DMS153 treated with DMSO at 0.1 percent for 48 hours (cell line): ENCODE results near the gene NSMCE4A.
"Not testable (repeated sequence)": the region's sequence is repeated elsewhere in the genome, so short reads cannot be mapped to it uniquely, and the experiment has no call there.

Experiments
- DNase-seq: peaks from one replicate; lab custom pipeline; 2025; ENCODE audit not compliant: unreplicated experiment; lab: John Stamatoyannopoulos, UW

The NSMCE4A gene, protein sequence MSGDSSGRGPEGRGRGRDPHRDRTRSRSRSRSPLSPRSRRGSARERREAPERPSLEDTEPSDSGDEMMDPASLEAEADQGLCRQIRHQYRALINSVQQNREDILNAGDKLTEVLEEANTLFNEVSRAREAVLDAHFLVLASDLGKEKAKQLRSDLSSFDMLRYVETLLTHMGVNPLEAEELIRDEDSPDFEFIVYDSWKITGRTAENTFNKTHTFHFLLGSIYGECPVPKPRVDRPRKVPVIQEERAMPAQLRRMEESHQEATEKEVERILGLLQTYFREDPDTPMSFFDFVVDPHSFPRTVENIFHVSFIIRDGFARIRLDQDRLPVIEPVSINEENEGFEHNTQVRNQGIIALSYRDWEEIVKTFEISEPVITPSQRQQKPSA

DNA sequence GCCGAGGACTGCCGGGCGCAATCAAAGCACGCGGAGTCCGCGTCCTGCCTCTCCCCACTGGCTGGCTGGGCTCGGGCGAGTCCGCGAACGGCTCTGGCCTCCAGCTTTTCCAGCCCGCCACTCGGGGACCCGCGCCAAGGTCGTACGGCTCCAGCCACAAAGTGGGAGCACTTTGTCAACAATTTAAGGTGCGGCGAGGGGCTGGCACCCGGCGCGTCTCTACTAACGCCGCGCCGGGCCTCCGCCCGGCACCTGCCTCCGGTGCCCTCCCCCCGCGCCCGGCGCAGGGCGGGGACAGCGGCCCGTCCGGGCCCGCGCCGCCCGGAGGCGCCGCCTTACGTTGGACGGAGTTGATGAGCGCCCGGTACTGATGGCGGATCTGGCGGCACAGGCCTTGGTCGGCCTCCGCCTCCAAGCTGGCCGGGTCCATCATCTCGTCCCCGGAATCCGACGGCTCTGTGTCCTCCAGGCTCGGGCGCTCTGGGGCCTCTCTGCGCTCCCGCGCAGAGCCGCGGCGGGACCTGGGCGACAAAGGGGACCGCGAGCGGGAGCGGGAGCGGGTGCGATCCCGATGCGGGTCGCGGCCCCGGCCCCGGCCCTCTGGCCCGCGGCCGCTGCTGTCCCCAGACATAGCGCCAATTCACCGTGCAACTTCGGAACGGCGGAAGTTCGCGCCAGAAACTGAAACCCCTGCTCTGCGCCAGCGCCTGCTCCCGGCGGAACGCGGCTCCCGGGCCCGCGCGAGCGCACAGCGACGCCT, at the start of gene NSMCE4A:
Gene NSMCE4A (minus strand): TSS at position 683 of the 760 bp plus-strand sequence. CDS start 52 bp downstream, at position 631.
- peak; percentile 70 for DNase-seq

DNA sequence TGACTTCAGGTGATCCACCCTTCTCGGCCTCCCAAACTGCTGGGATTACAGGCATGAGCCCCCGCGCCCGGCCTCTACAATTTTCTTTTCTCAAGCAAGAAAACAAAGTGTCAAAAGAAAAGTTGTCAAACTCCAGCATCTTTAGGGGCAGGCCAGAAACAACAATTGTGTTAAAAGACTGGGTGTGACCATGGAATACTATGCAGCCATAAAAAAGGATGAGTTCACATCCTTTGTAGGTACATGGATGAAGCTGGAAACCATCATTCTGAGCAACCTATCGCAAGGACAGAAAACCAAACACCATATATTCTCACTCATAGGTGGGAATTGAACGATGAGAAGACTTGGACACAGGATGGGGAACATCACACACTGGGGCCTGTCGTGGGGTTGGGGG, 48.2 kb upstream of the NSMCE4A start:
- DNase-seq: not testable (repeated sequence)

DNA sequence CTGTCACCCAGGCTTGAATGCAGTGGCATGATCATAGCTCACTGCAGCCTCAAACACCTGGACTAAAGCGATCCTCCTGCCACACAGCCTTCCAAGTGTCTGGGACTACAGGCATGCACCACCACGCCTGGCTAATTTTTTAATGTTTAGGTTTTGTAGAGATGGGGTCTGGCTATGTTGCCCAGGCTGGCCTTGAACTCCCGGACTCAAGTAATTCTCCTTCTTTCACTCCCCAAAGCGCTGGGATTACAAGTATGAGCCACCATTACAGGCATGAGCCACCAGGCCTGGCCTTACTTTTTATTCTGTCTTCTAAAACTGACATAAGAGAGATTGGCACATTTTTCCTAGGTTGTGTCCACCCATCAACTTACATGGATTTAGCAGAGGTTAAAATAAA, 47.3 kb upstream of the NSMCE4A start:
- DNase-seq: no peak

- no peak for DNase-seq
These were observed 46.8 kb upstream of the NSMCE4A start for GRCh38 chr10:122021828-122022227.

- no peak for DNase-seq
These were observed 46.4 kb upstream of the NSMCE4A start for GRCh38 chr10:122021379-122021778.

DNA sequence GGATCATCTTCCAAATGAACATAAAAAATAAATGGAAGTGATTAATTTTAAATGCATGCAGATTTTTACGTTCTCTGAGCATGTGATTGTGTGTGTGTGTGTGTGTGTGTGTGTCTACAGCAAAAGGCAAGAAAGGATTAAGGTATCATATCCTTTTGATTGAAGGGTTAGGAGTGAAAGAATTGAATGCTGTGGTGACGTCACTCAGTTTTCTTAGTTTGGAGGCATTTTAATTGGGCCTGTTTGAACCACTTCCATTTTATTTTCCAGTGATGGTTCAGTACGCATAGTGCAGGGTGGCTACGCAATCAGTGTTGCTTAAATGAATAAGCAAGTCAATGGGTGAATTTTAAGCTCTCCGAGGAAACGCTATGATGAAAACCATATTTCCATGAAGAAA, 45.2 kb upstream of the NSMCE4A start:
- DNase-seq: no peak

- peak; percentile 72 for DNase-seq
These were observed 44.5 kb upstream of the NSMCE4A start for GRCh38 chr10:122019414-122019975.

GRCh38 chr10:122018951-122019413, 44.0 kb upstream of the NSMCE4A start:
- no peak for DNase-seq

GRCh38 chr10:122018491-122018890, 43.5 kb upstream of the NSMCE4A start:
- DNase-seq: no peak

DNA sequence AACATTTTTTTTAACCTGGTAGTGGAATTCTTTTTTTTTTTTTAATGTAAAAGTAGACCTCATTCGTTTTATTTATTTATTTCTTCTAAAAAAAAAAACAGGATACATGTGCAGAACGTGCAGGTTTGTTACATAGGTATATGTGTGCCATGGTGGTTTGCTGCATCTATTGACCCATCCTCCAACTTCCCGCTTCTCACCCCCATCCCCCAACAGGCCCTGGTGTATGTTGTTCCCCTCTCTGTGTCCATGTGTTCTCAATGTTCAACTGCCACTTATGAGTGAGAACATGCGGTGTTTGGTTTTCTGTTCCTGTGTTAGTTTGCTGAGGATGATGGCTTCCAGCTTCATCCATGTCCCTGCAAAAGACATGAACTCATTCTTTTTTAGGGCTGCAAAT, 42.9 kb upstream of the NSMCE4A start:
- DNase-seq: not testable (repeated sequence)

DNA sequence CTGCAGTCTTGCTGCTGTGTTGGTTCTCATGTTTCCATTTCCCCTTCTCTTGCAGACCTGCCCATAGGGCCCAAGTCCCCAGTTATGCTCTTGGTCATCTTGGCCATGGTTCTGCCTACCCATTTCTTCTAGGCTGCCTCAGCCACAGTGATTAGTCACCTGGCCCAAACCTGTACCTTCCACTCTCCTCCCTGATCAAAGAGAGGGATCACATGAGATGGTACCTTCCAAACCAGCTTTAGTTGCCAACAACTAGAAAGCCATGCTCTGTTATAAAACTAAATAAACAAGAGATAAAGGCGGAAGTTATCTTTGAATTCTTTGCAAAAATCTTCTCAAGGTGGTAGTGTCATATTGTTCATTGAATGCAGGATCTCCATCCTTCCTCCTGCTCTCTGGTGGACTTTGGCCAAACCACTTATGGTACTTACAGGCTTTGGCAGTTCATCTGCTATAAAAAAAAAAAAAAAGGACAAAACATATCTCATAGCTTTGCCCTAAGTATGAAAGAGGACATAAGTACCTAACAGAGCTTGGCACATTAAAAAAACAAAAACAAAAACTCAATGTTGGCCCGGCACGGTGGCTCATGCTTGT, 39.7 kb upstream of the NSMCE4A start:
- DNase-seq: no peak

DNA sequence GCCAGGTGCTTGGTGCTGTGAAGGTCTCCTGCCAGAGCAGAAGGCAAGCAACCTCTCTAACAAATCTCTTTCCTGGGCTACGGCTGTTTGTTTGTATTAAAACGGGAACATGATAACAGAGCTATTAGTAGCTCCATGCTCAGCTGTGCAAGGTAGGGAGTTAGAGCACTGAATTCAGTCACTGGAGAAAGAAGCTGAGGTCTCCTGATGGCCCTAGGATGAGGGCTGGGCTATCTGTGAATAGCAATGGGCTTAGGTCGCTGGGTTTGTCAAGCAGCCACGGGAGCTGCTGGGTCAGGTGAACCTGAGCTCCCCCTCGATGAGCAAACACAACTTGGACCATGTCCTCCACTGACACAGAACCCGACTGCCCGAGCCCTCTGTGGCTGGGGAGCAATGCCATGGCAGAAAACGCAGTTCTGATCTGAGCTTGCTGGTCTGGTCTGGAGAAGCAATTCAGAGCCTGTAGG, 38.3 kb upstream of the NSMCE4A start:
- DNase-seq: no peak

GRCh38 chr10:122012731-122013130, 37.7 kb upstream of the NSMCE4A start:
- no peak for DNase-seq

DNA sequence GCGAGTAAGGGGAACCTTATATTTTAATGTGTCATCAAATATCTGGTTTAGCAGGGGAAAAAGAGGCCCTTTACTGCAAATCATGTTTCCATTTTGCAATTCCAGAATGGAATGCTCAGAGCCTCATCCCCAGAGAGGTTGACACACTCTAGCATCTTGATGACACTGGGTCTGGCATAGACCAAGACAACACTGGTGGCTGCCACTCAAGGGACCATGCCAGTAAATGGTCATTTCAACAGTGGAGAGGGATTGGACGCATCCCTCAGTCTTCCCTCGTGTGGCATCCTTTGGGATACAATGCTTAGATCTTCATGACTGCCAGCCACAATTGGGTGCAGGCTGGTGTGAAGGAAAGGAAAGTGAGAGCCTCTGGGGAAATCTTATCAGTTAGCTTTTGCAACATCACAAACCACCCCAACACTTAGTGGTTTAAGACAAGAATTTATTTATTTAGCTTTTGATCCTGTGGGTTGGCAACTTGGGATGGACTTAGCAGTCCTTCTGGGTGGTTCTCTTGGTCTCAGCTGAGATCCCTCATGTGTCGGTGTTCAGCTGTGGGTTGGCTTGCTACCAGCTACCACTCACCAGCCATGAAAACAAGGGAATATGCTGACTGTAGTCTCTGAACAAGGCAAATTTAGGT, 35.5 kb upstream of the NSMCE4A start:
- DNase-seq: no peak

- no peak for DNase-seq
These were observed 32.4 kb upstream of the NSMCE4A start for GRCh38 chr10:122007415-122007814.

DNA sequence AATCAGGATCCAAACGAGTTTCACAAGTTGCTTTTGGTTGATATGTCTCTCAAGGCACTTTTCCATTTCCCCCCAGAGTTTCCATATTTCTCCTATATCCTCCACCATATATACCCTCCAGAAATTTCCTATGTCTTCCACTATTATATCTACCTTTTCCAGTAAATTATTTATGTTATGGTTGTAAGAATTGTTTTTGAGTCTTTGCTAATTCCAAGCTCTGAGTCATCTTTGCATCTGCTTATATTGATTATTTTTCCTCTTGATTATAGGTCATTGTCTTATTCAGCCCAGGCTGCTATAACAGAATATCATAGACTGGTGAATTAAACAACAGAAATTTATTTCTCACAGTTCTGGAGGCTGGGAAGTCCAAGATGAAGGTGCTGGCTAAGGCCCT, 26.7 kb upstream of the NSMCE4A start:
- DNase-seq: no peak

- no peak for DNase-seq
These were observed 24.3 kb upstream of the NSMCE4A start for GRCh38 chr10:121999301-121999700.

GRCh38 chr10:121998462-121998861, 23.4 kb upstream of the NSMCE4A start:
- DNase-seq: no peak

DNA sequence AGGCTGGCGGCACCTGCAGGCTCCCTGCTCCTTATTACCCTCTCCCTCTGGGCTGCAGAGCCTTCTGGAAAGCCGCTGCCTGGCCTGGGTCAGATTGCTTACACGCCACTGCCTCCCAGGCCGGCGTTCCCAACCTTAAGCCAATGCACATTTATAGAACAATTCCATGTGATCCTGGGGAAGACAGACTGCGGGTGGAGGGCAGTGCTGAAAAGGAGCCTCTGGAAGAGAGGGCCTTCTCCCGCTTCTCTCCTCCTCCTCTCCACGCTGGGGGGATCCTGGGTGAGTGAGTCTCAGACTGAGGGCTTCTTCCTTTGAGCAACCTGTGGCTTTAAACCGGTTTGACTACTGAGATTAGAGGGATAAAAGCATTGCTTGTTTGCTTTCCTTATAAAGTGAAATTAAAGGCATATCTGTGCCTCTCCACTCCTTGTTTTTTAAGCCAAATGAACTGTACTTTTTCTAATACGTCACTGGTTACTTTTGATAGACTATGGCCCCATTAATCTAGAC, 19.5 kb upstream of the NSMCE4A start:
- DNase-seq: peak; percentile 39

- not testable (repeated sequence) for DNase-seq
These were observed 16.7 kb upstream of the NSMCE4A start for GRCh38 chr10:121991727-121992126.
